NCI-H1417 (cell line): ENCODE results near the gene IFFO2.

ENCODE experiments used
- DNase-seq, 3 experiments: peaks; one replicate each; lab custom pipeline; 2025; lab: John Stamatoyannopoulos, UW

IFFO2 gene

DNA sequence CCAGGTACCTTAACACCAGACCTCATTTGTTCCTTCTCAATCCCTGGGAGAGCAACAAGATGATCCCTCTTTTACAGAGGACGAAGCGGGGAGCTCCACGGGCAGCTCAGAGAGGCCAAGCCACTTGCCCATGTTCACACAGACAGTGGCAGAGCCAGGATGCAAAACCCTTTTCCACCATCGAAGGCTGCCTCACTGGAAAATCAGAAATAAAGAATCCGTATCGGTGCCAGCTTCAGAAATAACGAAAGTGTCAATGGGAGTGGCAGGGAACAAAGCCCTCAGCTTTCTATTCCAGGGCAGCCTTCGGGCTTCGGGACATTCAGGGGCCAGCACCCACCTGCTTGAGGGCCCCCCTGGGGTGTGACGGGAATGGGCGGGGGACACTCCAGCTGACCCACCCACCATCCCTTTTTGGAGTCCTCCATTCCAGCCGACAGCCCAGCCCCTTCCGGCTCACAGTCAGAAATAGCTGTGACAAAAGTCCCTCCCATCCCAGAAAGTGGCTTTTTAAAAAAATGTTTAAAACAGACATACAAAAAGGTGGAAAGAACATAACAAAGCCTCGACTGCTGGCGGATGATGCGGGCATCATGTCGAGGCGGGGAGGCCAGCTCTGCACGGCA lies 6.0 kb downstream of the IFFO2 start:
- DNase-seq: no peak

DNA sequence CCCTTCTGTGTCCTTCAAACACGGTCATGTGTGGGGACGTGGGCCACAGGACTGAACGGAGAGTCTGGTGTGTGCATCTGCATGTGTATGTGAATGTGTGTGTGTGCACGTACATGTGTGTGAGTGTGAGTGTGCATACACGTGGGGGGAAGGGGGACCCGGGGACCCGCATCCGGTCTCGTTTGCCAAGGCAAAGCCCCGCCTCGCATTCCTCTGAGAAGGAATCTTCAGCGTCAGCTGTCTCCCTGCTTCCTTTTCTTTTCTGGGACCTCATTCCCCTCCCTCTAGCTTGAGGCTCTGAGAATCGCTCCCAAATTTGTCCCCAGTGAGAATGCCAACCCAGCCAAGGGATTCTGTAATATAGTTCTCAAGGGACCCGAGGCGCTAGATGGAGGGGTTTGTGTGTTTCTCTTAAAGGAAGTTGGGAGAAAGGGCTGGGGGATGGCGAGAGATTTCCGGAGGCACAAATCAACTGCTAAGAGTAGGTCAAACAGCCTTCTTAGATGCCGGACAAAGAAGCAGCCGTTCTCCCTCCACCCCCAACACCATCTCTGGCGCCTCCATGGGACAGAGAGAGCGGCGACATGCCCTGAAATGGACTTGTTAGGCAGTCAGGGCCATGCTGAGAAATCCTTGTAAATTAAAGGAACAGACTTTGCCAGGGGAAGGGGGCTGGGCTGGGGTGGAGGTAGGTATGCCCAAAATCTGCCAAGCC lies 6.6 kb downstream of the IFFO2 start:
- DNase-seq: no peak

DNA sequence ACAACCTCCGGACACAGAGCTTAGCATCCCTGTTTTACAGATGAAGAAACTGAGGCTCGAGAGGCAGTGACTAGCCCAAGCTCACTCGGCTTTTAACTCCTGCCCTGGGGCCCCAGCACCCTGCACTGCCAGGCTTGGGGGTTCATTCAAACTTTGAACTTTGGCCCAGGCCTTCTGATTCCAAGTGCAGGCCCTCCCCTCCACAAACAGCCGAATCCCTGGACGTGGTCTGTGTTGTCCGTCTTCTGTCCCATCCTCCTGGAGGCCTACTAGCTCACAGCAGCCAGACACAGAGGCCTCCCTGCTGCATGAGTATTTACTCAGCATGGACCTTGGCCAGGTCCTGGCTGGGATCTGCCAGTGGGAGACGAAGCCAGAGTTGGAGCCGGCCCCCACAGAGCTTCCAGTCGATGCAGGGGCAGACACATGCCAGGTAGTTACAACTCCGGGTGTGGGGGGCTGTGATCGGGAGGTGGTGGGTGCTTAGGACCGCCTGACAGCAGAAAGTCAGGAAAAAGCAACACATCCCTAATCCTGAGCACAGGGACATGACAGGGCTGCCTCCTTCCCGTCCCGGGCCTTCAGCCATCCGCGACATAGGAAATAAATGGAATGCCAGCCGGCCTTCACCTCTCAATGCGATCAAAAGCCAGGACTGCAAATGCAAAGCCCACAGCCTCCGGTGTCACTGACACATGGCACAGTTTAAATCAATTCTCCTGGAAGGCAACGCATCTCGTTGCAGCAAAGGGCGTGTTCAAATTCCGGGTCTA lies 7.4 kb downstream of the IFFO2 start:
- DNase-seq: no peak

DNA sequence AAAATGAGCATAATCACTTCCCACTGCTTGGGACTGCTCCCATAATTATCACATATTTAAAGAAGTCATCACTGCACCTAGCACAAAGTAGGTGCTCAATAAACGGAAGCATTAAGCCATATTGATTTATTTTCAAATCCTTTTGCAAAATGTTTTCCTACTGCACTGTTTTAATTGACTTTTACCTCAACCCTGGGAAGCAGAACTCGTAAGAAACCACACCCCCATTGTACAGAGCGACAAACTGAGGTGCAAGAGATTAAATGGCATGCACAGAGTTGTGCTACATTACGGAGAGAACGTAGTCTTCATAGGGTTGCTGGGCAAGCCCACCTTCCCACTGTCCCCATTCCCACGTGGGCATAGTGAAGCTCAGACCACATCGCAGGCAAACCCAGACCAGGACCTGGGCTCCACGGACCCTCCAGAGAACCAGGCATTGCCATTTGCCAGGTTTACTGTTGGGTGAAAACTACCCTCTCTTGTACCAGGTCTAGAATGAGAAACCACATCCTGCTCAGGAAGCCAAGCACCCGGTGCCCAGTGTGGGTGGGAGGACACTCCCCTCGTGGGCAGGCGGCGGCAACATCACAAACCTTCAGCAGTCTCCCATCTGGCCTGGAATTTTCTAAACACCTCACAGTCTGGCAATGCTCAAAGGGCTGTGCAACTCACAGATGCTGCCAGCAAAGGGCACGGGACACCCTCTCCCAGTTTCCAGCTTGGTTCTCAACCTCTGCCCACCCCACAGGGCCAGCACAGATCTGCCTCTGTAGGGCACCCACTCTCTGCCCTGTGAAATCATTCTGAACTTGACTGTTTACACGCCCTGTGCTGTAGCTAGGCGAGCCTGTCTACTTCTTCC lies 8.2 kb downstream of the IFFO2 start:
- no peak for DNase-seq

DNA sequence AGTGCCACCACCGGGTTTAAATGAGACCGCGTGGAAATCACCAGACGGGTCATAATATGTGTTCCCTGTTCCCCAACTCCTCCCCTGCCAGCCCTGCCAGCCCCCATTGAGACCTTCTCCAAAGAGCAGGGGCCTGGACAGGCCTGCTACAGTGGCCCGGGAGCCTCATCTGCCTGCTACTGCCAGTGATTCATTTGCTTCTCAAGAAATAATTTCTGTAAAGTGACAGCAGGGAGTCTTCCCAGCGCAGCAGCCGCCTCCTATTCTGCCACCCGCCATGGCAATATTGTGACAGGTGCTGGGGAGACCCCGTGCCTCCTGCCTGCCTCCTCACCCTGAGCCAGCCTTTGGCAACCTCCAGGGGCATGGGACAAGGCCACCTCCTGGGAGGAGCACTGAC lies 8.9 kb downstream of the IFFO2 start:
- DNase-seq: no peak

DNA sequence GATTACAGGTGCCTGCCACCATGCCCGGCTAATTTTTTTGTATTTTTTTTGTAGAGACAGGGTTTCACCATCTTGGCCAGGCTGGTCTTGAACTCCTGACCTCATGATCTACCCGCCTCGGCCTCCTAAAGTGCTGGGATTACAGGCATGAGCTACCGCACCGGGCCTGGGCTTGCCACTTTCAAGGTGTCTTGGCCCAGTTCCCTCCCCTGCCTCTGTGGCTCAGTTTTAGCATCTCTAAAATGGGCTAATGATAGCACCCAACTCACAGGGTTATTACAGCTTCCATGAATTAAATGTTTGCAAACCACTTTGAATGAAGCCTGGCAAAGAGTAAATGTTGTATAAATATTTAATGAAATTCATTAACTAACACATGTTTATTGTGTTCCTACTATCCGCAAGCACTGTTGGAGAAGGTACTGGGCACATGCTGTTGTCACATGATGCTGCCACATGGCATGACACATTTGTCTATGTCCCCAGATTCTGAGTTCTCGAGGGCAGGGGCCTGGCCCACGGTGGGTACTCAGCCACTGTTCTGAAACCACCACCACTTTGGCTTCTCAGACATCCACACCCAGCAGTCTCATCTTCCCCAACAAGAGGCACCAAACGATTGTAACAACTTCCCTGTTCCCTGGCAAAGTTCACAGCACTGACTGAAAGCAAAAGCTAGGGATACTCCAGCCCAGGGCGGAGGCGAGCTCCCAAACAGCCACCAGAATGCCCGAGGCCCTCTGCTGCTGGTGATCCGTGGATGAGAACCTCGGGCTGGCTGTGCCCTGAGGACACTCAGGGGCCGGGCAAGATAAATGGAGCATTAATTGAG lies 9.7 kb downstream of the IFFO2 start:
- DNase-seq: peak in 1 of 3 experiments; percentile 24

DNA sequence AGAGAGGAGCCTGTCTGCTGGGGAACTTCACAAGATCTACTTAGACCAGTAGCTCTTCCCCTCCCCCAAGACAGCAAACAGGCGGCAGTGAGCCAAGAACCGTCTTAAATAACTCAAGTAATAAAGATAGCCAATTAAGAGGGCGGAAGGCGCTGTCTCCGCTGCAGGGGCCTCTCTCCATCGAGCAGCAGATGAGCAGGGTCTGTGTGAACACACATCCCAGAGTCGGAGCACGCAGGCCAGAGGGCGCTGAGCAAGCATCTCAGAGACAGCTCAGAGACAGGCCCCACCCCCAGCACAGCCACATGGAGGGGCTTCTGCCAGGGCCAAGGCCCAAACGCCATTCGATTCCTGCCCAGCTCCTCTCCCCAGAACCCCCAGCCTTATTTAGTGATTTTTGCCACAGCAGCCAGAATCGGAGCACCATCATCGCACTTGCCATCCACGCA lies 11.1 kb downstream of the IFFO2 start:
- DNase-seq: peak in 2 of 3 experiments; percentile 4 to 43

DNA sequence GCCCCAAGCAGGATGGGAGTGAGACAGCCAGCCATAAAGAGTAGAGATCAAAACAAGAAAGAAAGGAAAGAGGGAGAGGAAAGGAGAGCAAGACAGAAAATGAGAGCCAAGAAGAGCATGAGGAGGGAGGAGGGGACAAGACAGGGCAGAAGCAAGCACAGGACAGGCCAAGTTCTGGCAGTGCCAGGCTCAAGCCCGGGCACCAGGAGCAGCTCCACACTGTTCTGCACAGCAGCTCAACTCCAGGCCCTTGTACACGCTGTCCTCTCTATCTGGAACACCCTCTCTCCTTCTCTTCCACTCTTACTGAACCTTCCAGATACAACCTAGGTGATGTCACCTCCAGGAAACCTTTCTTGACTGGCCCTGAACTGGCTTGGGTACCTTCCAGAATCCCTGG lies 11.7 kb downstream of the IFFO2 start:
- no peak for DNase-seq

DNA sequence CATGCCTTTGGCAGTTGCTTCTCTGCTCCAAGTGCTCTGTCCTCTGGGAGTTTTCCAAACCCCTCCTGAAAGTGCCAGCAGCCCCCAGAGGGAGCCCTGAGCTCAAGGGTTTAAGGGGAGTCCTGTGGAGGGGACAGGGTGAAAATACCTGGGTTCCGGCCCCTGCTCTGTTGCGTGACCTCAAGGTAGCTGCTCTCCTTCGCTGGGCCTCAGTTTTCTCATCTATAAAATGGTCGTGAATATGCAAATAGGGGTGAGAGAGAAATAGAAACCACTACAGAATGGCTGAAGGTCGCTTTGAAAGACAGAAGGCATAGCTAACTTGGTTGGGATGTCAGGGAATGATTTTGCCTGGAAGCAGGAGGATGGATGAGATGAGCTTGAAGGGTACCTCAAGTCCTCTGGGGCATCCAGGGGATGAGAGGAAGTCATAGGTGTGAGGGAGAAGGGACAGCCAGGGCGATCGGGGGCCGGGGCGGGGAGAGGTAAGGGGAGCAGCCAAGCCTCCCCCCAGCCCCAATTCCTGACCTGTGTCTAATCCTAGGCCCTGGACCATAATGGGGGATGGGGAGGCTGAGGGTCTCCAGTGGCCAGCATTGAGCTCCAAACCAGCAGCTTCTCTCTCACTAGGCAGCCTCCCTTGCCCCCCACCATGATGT lies 12.4 kb downstream of the IFFO2 start:
- DNase-seq: no peak

DNA sequence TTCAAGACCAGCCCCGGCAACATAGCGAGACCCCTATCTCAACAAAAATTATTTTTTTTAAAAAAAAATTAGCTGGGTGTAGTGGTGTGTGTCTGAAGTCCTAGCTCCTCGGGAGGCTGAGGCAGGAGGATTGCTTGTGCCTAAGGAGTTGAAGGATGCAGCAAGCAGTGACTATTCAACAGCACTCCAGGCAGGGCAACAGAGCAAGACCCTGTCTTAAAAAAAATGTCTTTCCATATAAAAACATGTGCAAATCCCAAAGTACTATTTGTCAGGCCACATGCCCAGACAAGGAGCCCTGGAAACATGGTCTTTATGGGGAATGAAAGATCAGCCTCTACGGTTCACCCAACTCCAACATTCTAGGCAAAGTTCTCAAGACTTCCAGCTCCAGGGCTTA lies 13.3 kb downstream of the IFFO2 start:
- no peak for DNase-seq

DNA sequence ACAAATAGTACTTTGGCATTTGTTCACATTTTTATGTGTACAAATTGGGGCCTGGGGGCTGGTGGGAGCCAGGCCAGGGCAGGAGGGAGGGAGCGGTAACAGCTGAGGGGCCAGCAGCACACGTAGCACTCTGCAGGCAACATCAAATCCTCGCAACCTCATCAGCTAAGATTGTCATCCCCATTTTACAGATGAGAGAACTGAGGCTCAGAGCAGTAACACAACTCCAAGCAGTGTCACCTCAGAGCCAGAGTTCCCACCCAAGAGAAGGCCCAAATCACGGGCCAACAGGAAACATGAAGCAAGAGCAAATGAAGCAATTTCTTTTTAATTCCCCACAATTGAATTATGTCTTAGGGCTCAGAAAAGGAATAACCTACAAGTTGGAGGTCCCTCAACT lies 14.1 kb downstream of the IFFO2 start:
- DNase-seq: no peak

DNA sequence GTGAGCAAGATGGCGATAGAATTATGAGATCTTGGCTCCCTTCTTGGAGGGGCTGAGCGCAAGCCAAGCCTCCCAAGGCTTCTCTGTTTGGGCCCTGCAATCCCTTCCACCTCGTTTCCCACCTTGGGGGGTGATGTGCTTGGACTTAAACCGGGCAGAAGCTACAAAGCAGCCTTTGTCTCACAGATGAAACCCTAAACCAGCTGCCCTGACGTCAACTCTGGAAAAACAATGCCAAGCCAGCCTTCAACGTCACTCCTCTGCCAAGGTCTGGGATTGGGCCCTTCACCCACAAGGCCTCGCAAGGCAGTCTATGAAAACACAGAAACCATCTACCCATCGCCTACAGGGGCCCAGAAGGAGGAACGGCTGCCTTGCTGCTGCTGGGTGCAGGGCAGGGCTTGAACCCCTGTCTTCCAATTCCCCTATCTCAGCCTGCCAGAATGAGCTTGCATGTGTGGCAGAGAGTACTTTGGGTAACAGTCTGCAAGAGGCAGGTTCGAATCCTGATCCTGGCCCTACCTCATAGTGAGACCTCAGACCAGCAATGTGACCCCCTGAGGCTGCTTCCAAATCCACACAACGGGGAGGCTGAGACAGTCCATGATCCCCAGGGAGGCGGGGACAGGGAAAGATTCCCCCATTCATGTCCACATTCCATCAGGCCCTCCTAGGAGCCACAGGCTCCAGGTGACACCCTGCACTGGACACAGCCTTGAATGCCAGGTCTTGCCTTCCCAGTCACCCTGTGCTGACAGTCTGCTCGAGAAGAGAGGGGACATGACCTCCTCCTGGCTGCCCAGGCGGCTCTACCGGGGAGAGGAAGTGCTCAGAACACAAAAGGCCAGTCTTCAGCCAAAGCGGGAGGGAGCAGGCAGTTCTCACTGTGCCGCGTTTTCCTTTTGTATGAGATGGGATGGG lies 15.0 kb downstream of the IFFO2 start:
- no peak for DNase-seq

DNA sequence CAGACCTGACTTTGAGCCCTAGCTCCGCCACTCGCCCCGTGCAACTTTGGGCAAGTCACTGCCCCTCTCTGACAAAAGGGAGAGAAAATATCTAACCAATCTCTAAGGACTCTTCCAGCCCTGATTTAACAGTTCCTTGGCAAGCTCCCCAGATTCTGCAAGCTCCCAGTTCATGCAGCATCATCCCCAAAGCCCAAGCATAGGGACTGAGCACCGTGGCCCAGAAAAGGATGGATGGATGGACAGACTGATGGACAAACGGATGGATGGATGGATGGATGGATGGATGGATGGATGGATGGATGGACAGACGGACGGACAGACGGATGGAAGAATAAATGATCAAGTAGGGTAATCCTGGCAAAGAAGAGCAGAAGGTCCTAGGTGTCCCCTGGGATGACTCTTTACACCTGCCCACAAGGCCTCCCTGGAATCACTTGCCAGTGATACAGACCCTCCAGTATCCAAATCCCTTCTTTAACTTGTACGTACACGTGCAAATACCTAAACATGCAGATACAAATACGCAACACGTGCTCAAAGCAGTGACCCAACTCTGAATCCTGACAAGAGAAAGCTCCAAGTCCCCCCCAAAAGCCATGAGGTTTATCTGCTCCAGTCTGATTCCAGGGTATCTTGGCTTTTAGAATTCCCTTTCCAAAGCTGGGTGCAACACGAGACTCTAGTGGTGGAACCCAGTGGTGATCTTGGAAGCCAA lies 16.0 kb downstream of the IFFO2 start:
- no peak for DNase-seq

DNA sequence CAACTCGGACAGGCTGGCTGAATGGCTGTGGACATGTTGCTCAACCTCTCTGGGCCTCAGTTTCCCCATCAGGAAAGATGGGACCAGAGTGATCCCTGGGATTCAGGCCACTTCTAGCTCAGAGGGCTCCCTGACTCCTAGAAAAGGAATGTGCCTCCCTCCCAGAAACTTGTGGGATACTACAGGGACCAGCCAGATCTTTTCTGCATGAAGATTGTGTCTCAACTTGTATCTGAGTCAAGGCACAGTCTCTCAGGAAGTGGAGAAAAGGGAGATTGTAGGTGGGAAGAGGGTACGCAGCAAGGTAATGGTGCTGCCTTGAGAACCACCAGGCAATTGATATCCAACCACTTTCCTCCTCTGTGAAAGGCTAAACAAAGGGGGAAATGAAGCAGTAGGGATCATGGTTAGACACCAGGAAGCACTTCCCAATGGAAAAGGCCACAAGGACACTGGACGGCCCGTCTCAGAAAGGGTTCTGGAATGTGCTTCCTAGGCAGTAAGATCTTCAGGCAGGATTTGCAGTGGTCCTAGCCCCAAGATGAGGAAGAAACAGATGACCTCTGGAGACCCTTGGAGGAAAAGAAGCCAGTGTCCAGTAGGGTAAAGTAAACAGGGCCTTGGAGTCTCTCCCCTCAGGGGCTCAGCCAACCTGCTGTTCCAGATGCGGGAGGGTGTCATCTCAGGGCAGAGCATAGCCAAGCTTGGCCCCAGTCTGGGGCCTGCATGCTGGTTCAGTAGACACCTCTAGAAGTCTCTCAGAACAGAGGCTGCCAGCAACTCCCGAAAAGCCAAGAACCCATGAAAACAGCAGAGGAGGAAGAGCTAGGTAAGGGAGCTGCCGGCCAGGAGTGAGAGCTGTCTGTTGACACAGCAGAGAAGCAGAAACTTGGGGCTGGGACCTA lies 16.8 kb downstream of the IFFO2 start:
- no peak for DNase-seq

DNA sequence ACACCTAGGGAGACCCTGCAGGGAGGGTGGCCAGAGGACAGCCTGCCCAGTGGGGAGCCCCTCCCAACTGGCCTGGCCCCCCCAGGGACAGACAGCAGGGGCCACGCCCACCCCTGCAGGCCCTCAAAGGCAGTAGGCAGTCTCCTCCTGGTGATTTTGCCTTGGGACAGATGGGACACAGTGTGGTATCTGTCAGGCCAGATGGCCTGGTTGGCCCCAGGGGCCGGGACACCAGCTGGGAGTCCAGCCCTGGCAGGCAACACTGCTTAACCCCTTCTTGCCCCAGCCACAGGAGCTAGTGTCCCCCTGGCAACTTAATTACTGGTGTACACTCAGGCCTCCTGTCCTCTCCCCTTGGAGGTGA lies 17.8 kb downstream of the IFFO2 start:
- no peak for DNase-seq

DNA sequence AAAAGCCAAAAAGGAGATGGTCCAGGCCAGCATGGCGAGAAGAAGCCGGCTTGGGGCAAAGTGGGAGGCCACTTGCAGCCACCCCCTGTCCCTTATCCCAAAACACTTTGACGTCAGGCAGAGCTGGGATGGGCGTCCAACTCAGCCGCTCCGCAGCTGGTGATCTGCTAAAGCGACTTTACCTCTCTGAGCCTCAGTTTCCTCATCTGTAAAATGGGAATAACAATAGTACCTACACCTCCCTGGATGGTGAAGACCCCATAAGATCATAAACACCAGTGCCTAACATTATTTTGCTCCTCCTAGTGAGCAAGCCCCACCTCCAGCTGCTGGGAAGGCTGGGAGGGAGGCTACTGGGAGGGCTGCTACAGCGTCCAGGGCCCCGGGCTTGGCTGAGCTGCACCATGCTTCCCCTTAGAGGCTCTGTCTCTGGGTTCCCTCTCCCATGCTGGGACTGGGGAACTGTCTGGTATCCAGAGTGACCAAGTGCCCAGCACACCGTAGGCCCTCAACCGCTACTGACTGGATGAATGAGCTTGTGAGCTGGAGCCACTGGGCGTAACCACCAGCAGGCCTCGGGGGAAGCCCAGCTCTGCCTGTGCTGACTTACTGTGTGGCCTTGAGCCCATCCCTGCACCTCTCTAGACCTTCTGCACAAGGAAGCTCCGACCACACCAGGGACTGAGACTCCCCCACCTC lies 18.3 kb downstream of the IFFO2 start:
- DNase-seq: no peak

DNA sequence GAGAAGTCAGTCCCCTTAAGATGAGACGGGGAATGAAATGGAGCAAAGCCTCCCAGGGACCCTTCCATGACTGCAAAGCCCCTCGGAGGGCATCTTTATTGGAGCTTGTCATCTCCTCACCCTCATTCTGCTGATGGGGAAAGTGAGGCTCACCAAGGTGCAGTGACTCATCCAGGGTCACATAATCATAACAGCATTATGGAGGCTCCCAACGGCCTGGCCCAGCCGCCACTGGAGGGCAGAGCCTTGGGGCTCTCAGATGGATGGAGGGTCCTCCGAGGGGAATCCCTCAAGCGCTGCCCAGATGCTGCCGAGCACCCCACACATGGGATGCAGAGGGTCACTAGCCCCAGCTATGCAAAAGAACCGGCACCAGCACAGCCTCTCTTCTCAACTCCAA lies 18.9 kb downstream of the IFFO2 start:
- no peak for DNase-seq
